T1000 (cell line): ENCODE measurements around the gene KIF18B.
"Not testable (repeated sequence)": the region's sequence is repeated elsewhere in the genome, so short reads cannot be mapped to it uniquely, and the experiment has no call there.

Experiments
- DNase-seq: peaks from one replicate; lab custom pipeline; 2025; ENCODE audit warnings: mixed read lengths; lab: John Stamatoyannopoulos, UW

Gene KIF18B

GRCh38 chr17:44969144-44969780, 21.7 kb upstream of the KIF18B start:
- DNase-seq = no peak

- DNase-seq = peak; percentile 88
Measured at GRCh38 chr17:44968225-44969143, 20.9 kb upstream of the KIF18B start, which contains the start of gene C1QL1. C1QL1 (minus strand) TSS chr17:44968303; CDS start chr17:44968048, 255 bp downstream.

GRCh38 chr17:44967907-44968224, 20.3 kb upstream of the KIF18B start:
- no peak for DNase-seq

GRCh38 chr17:44967026-44967906, 19.7 kb upstream of the KIF18B start:
- no peak for DNase-seq

GRCh38 chr17:44966348-44967025, 18.9 kb upstream of the KIF18B start:
- no peak for DNase-seq

GRCh38 chr17:44965481-44966234, 18.1 kb upstream of the KIF18B start:
- no peak for DNase-seq

GRCh38 chr17:44961921-44962350, 14.4 kb upstream of the KIF18B start:
- no peak for DNase-seq

GRCh38 chr17:44960691-44961090, 13.1 kb upstream of the KIF18B start:
- DNase-seq = no peak

- no peak for DNase-seq
Measured at GRCh38 chr17:44959821-44960531, 12.4 kb upstream of the KIF18B start.

- no peak for DNase-seq
Measured at GRCh38 chr17:44956998-44957981, 9.7 kb upstream of the KIF18B start.

- DNase-seq = no peak
Measured at GRCh38 chr17:44955674-44956425, 8.3 kb upstream of the KIF18B start.

GRCh38 chr17:44952946-44953475, 5.4 kb upstream of the KIF18B start:
- DNase-seq = no peak

GRCh38 chr17:44948315-44948795, 782 bp upstream of the KIF18B start:
- DNase-seq = no peak

GRCh38 chr17:44945652-44946051, 1.9 kb downstream of the KIF18B start:
- not testable (repeated sequence) for DNase-seq

GRCh38 chr17:44942456-44942855, 5.1 kb downstream of the KIF18B start:
- DNase-seq = no peak

GRCh38 chr17:44941712-44942331, 5.8 kb downstream of the KIF18B start:
- no peak for DNase-seq

- no peak for DNase-seq
Measured at GRCh38 chr17:44940768-44941167, 6.8 kb downstream of the KIF18B start.
